Skeletal muscle satellite cell (primary cell): Measurements from ENCODE around the gene SAP30.

Source experiments
- H3K27me3 ChIP-seq: 2 replicates; pipeline ENCODE4 v1.7.0; 2013; ENCODE audit warnings: low read length; ENCODE audit not compliant: control insufficient read depth, insufficient read depth
- H3K36me3 ChIP-seq: 2 replicates; pipeline ENCODE4 v1.7.0; 2013; ENCODE audit warnings: mild to moderate bottlenecking, control low read depth, low read length; ENCODE audit not compliant: insufficient read depth
- H3K4me1 ChIP-seq: 2 replicates; pipeline ENCODE4 v1.7.0; 2013; ENCODE audit warnings: low read length; ENCODE audit not compliant: control insufficient read depth, insufficient read depth
- H3K4me2 ChIP-seq: 2 replicates; pipeline ENCODE4 v1.7.0; 2013; ENCODE audit warnings: mild to moderate bottlenecking, low read length
- H3K4me3 ChIP-seq: 2 replicates; pipeline ENCODE4 v1.7.0; 2013; ENCODE audit warnings: low read length
- H3K9ac ChIP-seq: 2 replicates; pipeline ENCODE4 v1.7.0; 2013; ENCODE audit warnings: mild to moderate bottlenecking, low read depth, low read length, moderate library complexity
- H3K9me3 ChIP-seq: replicated peaks from 2 replicates; pipeline ENCODE4 v1.7.0; 2013; ENCODE audit warnings: mild to moderate bottlenecking, control low read depth, low read length

SAP30 gene

GRCh38 chr4:173401063-173401462 is 30.3 kb downstream of the SAP30 start:
- H3K36me3 ChIP-seq = no peaks in the 10 kb centered on the region

DNA sequence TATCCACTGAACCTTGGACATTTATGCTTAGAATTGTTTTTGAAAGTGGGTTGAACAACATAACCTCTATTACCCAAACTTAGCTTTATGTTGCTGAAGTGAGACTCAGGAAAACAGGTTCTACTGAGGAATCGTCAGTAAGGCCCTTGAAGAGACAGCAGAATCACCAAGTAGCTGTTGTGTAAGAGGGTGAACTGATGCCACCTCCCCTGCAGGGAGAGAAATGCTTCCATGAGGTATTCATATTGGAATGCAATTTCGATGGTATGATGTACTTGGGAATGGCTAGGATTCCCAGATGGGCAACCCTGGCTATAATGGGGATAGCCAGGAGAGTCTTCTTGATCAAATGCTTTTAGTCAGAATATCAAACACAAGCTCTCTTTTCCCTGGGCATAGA is 32.3 kb downstream of the SAP30 start:
- Histone ChIP-seq H3K9ac (no peak overlapping the region), H3K4me2 (no peak overlapping the region), H3K4me1 (no peaks in the 10 kb centered on the region), H3K36me3 (no peaks in the 10 kb centered on the region), H3K27me3 (no peaks in the 10 kb centered on the region), H3K4me3 (no peak overlapping the region), H3K9me3 (no peaks in the 10 kb centered on the region)

More at GRCh38 chr4:173401063-173401462, 30.3 kb downstream of the SAP30 start:
- Histone ChIP-seq H3K9ac (no peak overlapping the region), H3K27me3 (no peaks in the 10 kb centered on the region), H3K4me3 (no peak overlapping the region), H3K9me3 (no peaks in the 10 kb centered on the region), H3K4me1 (no peaks in the 10 kb centered on the region), H3K4me2 (no peak overlapping the region)

GRCh38 chr4:173404296-173404865 is 33.6 kb downstream of the SAP30 start:
- no peaks in the 10 kb centered on the region for H3K36me3 ChIP-seq
- H3K9ac ChIP-seq = no peak overlapping the region
- H3K4me3 ChIP-seq = no peak overlapping the region
- H3K27me3 ChIP-seq = no peaks in the 10 kb centered on the region
- no peak overlapping the region for H3K4me2 ChIP-seq
- H3K4me1 ChIP-seq = no peaks in the 10 kb centered on the region
- no peaks in the 10 kb centered on the region for H3K9me3 ChIP-seq

GRCh38 chr4:173405840-173406606 is 35.3 kb downstream of the SAP30 start:
- H3K9ac ChIP-seq = no peak overlapping the region
- no peaks in the 10 kb centered on the region for H3K27me3 ChIP-seq
- no peaks in the 10 kb centered on the region for H3K36me3 ChIP-seq
- H3K4me3 ChIP-seq = no peak overlapping the region
- H3K9me3 ChIP-seq = no peaks in the 10 kb centered on the region
- no peak overlapping the region for H3K4me2 ChIP-seq
- no peaks in the 10 kb centered on the region for H3K4me1 ChIP-seq

GRCh38 chr4:173410079-173410478 is 39.3 kb downstream of the SAP30 start:
- no peak overlapping the region for H3K9ac ChIP-seq
- H3K4me1 ChIP-seq = peaks cover 6% of the 10 kb centered on the region
- H3K4me3 ChIP-seq = no peak overlapping the region

DNA sequence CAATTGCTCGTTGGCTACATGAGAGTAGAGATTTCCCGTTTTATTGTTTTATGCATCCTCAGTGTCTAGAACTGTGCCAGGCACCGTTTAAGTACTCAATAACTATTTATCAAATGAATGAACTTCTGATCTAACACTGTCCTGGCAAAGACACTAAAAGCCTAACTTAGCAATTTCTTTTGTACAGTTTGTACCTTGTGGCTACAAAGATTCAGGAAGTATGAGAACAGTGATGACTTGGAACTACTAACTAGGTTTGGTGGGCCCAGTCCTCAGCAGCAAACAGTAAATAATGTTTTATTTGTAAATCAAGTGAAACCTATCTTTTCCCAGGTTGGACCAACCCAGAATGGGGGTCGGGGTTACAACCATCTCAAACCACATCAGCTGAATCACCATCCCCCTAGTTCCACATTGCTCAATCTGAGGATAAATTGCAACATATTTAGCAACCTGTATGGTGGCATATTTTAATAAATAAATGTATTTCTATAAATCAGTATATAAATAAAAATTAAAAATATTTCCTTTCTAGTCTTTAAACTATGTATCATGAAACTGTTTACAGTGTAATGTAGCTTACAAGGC is 40.4 kb downstream of the SAP30 start:
- Histone ChIP-seq H3K4me3 (no peak overlapping the region), H3K9me3 (no peaks in the 10 kb centered on the region), H3K4me1 (peaks cover 6% of the 10 kb centered on the region), H3K4me2 (no peak overlapping the region), H3K27me3 (no peaks in the 10 kb centered on the region), H3K36me3 (no peaks in the 10 kb centered on the region), H3K9ac (no peak overlapping the region)

More at GRCh38 chr4:173410079-173410478, 39.3 kb downstream of the SAP30 start:
- no peak overlapping the region for H3K4me2 ChIP-seq
- no peaks in the 10 kb centered on the region for H3K9me3 ChIP-seq
- no peaks in the 10 kb centered on the region for H3K36me3 ChIP-seq
- no peaks in the 10 kb centered on the region for H3K27me3 ChIP-seq

DNA sequence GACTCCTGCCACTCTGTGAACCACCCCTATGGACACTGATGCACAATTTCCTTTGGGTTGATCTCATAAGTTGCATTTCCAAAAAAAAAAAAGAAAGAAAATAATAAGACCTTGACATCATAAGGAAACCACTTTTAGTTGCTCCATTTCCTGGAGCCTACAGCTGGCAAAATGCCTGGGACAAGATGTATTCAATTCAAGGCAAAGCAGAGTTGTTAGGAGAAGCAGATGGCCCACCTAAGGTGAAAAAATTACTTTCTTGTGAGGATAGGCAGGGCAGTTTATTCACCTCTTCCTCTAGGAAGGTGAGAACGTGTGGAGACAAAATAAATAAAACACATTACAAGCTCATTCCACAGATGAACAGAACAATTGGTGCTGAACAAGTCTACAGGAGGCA is 42.3 kb downstream of the SAP30 start:
- H3K36me3 ChIP-seq = no peaks in the 10 kb centered on the region
- H3K4me2 ChIP-seq = no peak overlapping the region
- no peak overlapping the region for H3K4me3 ChIP-seq
- no peaks in the 10 kb centered on the region for H3K9me3 ChIP-seq
- peaks cover 6% of the 10 kb centered on the region for H3K4me1 ChIP-seq
- H3K27me3 ChIP-seq = no peaks in the 10 kb centered on the region
- H3K9ac ChIP-seq = no peak overlapping the region

DNA sequence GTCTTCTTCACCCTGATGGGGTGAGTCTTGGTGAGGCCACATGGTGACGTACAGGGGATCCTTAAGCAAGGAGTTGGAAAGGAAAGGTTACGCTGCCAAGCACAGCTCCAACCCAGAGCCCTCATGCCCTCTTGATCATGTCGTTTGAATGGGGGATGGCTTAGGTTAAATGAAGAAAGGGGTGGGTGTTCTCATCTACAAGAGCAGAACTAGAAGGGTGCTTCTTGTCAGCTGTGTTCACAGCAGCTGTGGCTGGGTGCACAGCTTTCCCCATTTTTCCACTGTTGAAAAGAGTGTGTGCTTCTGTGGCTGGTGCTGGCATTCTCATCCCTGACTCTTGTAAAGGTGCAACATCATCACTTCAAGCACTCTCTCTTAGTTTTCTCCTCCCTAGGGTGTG is 43.7 kb downstream of the SAP30 start:
- Histone ChIP-seq H3K4me1 (peaks cover 6% of the 10 kb centered on the region), H3K4me2 (no peak overlapping the region), H3K36me3 (no peaks in the 10 kb centered on the region), H3K9ac (no peak overlapping the region), H3K27me3 (no peaks in the 10 kb centered on the region), H3K9me3 (no peaks in the 10 kb centered on the region), H3K4me3 (no peak overlapping the region)

GRCh38 chr4:173415092-173415491 is 44.3 kb downstream of the SAP30 start:
- no peak overlapping the region for H3K9ac ChIP-seq
- no peak overlapping the region for H3K4me3 ChIP-seq
- H3K4me2 ChIP-seq = no peak overlapping the region
- H3K4me1 ChIP-seq = peaks cover 6% of the 10 kb centered on the region
- no peaks in the 10 kb centered on the region for H3K36me3 ChIP-seq
- no peaks in the 10 kb centered on the region for H3K9me3 ChIP-seq
- no peaks in the 10 kb centered on the region for H3K27me3 ChIP-seq

DNA sequence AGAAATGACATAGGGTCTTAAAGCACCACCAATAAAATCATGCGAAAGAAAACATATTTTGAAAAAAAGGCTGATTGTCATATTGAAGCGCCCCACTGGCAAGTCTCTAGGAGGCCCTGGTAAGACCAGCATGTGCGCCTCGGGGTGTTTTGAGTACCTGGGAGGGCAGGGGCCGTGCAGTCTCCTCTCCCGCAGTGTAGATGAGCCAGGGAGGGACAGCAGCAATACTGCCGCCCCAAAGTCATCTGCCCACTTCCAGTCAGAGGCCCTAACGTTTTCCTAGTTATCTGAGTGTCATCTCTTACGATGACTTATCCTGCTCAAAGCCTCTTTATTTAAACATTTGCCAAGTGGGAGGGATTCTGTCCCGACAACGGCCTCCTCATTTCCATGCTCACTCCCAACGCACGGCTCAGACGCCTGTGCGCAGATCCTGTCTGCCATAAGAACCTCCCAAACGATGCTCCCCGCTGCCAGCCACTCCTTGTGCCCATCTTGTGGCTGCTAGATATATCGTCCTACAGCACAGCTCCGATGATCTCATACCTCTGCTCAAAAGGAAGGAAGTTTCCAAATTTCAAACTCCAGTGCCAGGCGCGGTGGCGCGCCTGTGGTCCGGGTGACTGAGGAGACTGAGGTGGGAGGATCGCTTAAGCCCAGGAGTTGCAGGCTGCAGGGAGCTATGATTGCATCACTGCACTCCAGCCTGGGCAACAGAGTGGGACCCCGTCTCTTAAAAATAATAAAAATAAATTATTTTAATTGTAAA is 45.3 kb downstream of the SAP30 start:
- H3K4me1 ChIP-seq = peaks cover 6% of the 10 kb centered on the region

DNA sequence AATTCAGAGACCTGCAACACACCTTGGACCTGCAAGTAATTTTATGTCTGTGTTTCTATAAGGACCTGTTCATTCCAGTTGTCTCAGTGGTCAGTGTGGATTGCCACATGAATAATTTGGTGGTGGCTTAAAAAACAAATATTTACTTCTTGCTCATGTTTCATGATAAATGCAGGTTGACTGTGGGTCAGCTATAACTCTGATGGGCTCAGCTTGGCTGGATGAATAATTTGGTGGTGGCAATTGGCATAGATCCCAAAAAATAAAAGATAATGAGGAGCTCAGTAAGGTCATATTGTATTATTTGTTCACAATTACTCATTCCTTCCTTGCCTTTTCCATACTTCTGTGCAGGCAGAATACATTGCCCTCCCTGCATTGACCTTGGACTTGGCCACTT is 47.1 kb downstream of the SAP30 start:
- Histone ChIP-seq H3K36me3 (no peaks in the 10 kb centered on the region), H3K4me1 (peaks cover 3% of the 10 kb centered on the region), H3K4me2 (no peak overlapping the region), H3K9me3 (no peaks in the 10 kb centered on the region), H3K27me3 (no peaks in the 10 kb centered on the region), H3K9ac (no peak overlapping the region), H3K4me3 (no peak overlapping the region)

More for the DNA sequence above, 45.3 kb downstream of the SAP30 start:
- Histone ChIP-seq H3K4me2 (no peak overlapping the region), H3K4me3 (no peak overlapping the region), H3K9me3 (no peaks in the 10 kb centered on the region), H3K9ac (no peak overlapping the region), H3K36me3 (no peaks in the 10 kb centered on the region), H3K27me3 (no peaks in the 10 kb centered on the region)
